Rectal smooth muscle tissue (tissue), 1 donor: Measurements from ENCODE around the gene EIF2S1.
"Not testable (repeated sequence)": the region's sequence is repeated elsewhere in the genome, so short reads cannot be mapped to it uniquely, and the experiment has no call there.

Experiments used
- H3K27ac ChIP-seq: one replicate; pipeline ENCODE4 v1.7.0; 2013; ENCODE audit warnings: low read depth, low read length, inconsistent platforms
- H3K27me3 ChIP-seq: one replicate; pipeline ENCODE4 v1.7.0; 2013; ENCODE audit warnings: low read length; ENCODE audit not compliant: control insufficient read depth, insufficient read depth
- H3K36me3 ChIP-seq: one replicate; pipeline ENCODE4 v1.7.0; 2013; ENCODE audit warnings: low read length; ENCODE audit not compliant: control insufficient read depth, insufficient read depth
- H3K4me1 ChIP-seq: one replicate; pipeline ENCODE4 v1.7.0; 2013; ENCODE audit warnings: low read length; ENCODE audit not compliant: control insufficient read depth, insufficient read depth
- H3K4me3 ChIP-seq: one replicate; pipeline ENCODE4 v1.7.0; 2013; ENCODE audit warnings: low read length
- H3K9ac ChIP-seq: one replicate; pipeline ENCODE4 v1.7.0; 2013; ENCODE audit warnings: low read length

Gene EIF2S1

DNA sequence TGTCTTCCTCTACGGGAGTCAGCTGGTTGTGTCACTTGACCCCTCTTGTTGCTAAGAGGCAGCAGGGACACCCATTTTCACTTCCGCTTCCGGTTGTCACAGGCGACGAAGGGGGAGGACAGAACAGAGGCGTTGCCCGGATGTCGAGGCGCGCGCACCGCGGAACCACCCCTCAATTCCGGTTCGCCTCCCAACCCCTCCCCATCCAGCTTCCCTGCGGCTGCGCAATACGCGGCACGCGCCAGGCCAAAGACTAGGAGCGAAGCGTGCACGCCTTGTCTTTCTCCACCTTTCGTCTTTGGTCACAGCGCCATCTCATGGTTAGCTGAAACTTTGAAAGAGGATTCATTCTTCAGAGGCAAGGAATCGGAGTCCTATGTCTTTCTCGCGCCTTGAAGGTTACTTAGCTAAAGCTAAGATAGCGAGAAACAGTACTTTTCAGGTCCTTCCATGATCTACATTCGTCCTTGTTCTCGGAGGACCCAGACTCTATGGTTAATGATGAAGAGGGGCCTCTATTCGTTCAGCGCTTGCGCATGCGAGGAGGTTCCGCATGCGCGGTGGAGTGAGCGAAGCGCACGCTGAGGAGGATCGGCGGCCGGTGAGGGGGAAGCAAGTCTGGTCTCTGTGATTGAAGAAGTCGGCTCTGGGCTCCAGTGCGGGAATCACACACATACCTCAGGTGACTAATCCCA is at the start of gene EIF2S1, which contains the start of gene ATP6V1D:
Gene EIF2S1, plus strand, starts transcription at position 554 of the 695 bp plus-strand sequence. CDS start 4,440 bp downstream, outside the sequence.
Gene ATP6V1D, minus strand, starts transcription at position 30 of the 695 bp plus-strand sequence. CDS start 106 bp downstream, outside the sequence.
- H3K9ac ChIP-seq = peak within 1 kb of the TSS; percentile 84
- H3K4me1 ChIP-seq = peaks cover 20% of the 10 kb centered on the region
- peaks cover 3% of the 10 kb centered on the region for H3K36me3 ChIP-seq
- H3K4me3 ChIP-seq = peak within 1 kb of the TSS; percentile 82
- no peaks in the 10 kb centered on the region for H3K27me3 ChIP-seq
- peak within 1 kb of the TSS; percentile 99 for H3K27ac ChIP-seq

DNA sequence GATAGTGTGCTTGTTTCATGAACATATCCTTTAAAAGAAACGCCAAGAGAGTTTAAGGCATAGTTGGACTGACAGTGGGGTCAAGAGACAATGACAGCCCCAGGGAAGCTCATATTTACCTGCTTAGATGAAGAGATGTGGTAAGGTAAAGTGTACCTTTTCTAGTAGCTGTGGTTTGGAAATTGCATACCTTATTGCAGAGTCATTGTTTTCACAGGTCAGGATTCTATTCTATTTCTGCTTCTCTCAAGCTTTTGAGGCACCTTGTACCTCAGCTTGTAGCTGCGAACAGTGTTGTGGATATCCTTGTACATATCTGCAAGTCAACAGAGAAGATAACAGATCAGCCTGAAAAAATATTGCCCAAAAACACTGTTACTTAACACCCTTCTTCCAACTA is 48.3 kb upstream of the EIF2S1 start:
- H3K27ac ChIP-seq = no peak overlapping the region
- H3K4me1 ChIP-seq = no peaks in the 10 kb centered on the region
- H3K36me3 ChIP-seq = no peaks in the 10 kb centered on the region
- no peak overlapping the region for H3K9ac ChIP-seq
- no peaks in the 10 kb centered on the region for H3K27me3 ChIP-seq
- H3K4me3 ChIP-seq = no peak overlapping the region

DNA sequence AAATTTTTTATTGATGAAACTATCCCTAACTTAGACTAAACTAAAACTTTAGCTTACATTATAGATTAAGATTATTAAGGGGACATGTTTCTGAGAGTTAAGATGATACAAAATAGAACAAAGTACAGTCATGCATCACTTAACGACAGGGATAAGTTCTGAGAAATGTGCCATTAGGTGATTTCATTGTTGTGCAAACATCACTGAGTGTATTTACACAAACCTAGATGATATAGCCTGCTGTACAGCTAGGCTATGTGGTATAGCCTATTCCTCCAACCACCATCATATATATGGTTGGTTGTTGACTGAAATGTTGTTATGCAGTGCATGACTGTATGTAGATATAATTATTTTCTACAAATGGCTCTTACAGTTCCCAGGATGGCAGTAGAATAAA is 47.0 kb upstream of the EIF2S1 start:
- Histone ChIP-seq H3K4me1 (no peaks in the 10 kb centered on the region), H3K36me3 (no peaks in the 10 kb centered on the region), H3K9ac (no peak overlapping the region), H3K27ac (no peak overlapping the region), H3K27me3 (no peaks in the 10 kb centered on the region), H3K4me3 (no peak overlapping the region)

DNA sequence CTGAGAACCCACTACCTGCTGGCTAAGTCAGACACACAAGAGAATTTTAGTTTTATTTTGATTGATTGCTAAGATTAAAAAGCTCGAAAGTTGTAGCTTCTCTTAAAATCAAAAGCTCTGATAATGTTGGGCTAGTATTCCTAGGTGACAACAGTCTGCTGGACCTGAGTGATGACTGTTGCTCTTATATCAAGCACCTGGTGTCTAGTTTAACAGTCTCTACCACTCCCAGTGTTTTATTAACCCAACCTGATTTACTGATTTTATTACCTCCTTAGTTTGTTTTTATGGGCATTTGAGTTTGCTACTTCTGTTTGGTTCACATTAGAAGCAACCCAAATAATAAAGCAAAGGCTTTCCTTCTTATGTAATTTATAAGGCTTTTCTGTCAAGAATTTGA is 42.3 kb upstream of the EIF2S1 start:
- H3K27ac ChIP-seq = no peak overlapping the region
- no peak overlapping the region for H3K9ac ChIP-seq
- peaks cover 5% of the 10 kb centered on the region for H3K36me3 ChIP-seq
- H3K27me3 ChIP-seq = no peaks in the 10 kb centered on the region
- H3K4me3 ChIP-seq = no peak overlapping the region
- no peaks in the 10 kb centered on the region for H3K4me1 ChIP-seq

DNA sequence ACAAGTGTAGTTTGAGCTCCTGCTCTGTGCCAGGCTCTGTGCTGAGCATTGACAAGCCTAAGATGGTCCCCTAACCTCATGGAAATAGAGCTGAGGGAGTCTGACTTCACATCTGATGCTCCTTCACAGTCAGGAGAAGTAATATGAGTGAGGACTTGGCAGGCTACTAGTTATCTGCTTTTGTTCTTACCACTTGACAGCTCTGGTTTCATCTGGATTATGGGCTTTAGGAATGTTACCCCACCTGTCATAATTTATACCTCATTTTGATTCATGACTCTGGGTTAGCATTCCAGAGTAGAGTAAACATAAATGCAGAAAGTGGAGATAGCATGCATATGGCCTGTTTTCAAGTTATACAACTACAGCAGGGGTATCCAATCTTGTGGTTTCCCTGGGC is 41.0 kb upstream of the EIF2S1 start:
- Histone ChIP-seq H3K9ac (no peak overlapping the region), H3K4me1 (no peaks in the 10 kb centered on the region), H3K27me3 (no peaks in the 10 kb centered on the region), H3K4me3 (no peak overlapping the region), H3K27ac (no peak overlapping the region), H3K36me3 (peaks cover 9% of the 10 kb centered on the region)

DNA sequence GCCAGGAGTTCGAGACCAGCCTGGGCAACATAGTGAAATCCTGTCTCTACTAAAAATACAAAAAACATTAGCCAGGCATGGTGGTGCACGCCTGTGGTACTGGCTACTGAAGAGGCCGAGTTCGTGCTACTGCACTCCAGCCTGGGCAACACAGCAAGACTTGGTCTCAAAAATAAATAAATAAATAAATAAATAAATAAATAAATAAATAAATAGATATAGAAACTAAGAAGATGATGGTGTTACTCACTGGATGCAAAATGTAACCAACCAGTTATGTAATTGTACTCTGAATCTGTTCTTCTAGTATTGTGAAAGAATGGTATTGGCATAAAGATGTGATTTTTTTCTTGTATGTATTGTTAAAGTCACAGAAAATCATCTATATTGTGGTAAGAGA is 30.5 kb upstream of the EIF2S1 start:
- not testable (repeated sequence) for H3K4me3 ChIP-seq, H3K4me1 ChIP-seq, H3K27me3 ChIP-seq, H3K27ac ChIP-seq, H3K9ac ChIP-seq
- H3K36me3 ChIP-seq = peaks cover 11% of the 10 kb centered on the region

DNA sequence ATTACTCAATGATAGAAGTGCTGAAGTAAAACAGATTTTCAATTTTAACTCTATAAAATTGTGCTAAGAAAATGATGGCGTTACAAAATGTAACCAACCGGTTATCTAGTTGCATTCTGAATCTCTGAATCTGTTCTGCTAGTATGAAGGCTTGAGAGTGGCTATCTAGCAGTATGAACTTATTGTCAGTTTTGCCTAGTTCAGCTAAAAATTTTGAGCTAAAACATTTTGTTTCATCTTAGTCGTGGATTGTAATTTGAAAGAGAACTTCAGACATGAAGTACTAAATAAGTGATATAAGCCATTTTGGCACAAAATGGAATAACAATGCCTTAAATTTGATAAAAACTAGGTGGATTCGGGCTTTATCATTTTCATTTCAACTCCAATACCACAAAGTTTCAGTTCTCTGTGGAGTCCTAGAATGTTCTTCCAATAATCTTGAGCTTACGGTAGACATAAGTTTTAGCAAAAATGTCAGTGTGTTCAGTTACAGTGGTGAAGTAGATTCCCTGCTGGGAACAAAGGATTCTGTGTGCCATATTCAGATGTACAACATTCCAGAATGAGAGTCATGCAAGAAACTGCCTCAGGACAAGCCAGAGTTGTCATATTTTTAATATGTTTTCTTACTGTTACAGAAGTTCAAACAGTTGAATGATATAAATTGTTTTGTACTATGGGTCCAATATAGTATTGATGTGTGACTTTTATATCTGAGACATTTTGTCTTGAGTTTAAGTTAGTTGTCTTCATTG is 28.6 kb upstream of the EIF2S1 start:
- H3K27ac ChIP-seq = no peak overlapping the region
- peaks cover 13% of the 10 kb centered on the region for H3K36me3 ChIP-seq
- H3K27me3 ChIP-seq = no peaks in the 10 kb centered on the region

DNA sequence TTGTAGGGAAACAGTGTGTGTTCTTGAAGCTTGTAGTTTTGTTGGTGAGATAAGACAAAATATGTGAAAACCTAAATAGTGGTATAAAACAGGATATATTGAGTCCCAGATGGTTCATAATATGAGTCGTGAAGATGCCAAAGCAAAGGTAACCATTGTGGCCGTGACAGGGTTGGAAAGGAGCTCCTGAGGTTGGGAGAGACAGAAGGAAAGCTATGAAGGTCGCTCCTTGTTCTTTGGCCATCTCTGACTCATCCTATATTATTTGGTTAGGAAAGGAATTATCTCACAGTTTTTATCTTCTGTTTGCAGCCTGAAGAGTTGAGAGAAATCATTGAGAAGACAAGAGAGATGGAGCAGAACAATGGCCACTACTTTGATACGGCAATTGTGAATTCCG is 27.7 kb upstream of the EIF2S1 start:
- Histone ChIP-seq H3K9ac (no peak overlapping the region), H3K4me3 (no peak overlapping the region), H3K4me1 (no peaks in the 10 kb centered on the region), H3K36me3 (peaks cover 13% of the 10 kb centered on the region), H3K27ac (no peak overlapping the region), H3K27me3 (no peaks in the 10 kb centered on the region)

More for the DNA sequence above, 28.6 kb upstream of the EIF2S1 start:
- Histone ChIP-seq H3K4me3 (no peak overlapping the region), H3K9ac (no peak overlapping the region), H3K4me1 (no peaks in the 10 kb centered on the region)

DNA sequence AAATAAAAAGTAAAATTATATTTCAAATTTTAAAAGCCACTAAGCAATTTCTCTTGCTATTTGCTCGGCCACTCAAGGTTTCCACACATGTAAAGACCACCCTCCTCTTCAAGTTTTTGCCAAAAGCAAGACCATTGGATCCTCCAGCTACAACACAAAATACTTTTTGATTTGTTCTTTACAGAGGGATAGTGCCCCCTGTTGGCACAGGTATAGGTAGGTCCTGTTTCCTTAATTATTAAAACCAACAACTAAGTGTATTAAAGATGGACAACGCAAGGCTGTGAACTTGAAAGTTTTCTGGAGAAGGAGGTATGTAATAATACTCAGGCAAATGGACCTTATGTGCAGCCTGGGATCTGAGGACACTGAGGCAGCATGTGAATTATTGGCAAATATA is 24.3 kb upstream of the EIF2S1 start:
- H3K36me3 ChIP-seq = peaks cover 15% of the 10 kb centered on the region
- no peaks in the 10 kb centered on the region for H3K4me1 ChIP-seq
- no peak overlapping the region for H3K4me3 ChIP-seq
- no peak overlapping the region for H3K27ac ChIP-seq
- H3K27me3 ChIP-seq = no peaks in the 10 kb centered on the region
- no peak overlapping the region for H3K9ac ChIP-seq

DNA sequence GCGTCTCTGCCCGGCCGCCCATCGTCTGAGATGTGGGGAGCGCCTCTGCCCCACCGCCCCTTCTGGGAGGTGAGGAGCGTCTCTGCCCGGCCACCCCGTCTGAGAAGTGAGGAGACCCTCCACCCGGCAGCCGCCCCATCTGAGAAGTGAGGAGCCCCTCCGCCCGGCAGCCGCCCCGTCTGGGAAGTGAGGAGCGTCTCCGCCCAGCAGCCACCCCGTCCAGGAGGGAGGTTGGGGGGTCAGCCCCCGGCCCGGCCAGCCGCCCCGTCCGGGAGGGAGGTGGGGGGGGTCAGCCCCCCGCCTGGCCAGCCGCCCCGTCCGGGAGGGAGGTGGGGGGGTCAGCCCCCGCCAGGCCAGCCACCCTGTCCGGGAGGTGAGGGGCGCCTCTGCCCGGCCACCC is 18.9 kb upstream of the EIF2S1 start:
- H3K4me3 ChIP-seq, H3K4me1 ChIP-seq, H3K27me3 ChIP-seq, H3K27ac ChIP-seq, H3K9ac ChIP-seq: not testable (repeated sequence)
- H3K36me3 ChIP-seq = peaks cover 20% of the 10 kb centered on the region

DNA sequence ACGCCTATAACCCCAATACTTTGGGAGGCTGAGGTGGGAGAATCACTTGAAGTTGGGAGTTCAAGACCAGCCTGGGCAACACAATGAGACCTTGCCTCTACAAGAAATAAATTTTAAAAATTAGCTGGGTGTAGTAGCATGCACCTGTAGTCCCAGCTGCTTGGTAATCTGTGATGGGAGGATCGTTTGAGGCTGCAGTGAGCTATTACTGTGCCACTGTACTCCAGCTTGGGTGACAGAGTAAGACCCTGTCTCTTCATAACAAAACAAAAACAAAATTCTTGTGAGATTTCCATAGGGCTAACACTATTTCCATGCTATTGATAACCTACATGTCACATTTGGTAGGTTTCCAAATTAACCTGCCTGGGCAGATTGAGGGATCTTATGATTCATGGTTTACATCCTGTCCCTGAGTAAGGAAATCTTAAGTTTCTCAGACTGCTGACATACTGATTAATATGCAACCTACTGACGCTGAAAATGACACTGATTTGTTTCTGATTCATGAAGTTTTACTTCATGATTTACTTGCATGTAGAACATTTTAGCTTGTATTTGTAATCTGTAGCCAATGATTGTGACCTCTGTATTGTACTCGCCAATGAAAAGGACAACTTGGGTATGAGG is 16.4 kb upstream of the EIF2S1 start:
- no peak overlapping the region for H3K4me3 ChIP-seq
- no peaks in the 10 kb centered on the region for H3K27me3 ChIP-seq
- no peak overlapping the region for H3K9ac ChIP-seq
- H3K27ac ChIP-seq = no peak overlapping the region
- H3K4me1 ChIP-seq = no peaks in the 10 kb centered on the region
- peaks cover 20% of the 10 kb centered on the region for H3K36me3 ChIP-seq

DNA sequence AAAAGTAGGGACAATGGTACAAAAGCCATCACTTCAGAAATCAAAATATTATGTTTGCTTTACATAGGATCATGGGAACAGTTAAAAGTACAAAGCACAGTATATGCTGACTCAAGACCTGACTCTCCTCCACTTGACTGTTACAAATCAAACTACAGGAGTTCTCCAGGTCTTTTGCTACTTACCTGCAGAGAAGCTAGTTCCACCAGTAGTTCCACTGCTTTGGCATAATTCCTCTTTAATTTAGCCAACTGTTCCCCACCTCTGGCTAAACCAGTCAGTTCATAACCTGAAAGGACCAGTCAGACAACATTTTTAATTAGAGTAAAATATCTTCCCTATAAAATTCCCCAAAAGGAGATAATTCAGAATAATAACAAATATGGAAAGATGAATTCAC is 14.5 kb upstream of the EIF2S1 start:
- H3K27ac ChIP-seq = no peak overlapping the region
- H3K36me3 ChIP-seq = peaks cover 21% of the 10 kb centered on the region
- no peak overlapping the region for H3K4me3 ChIP-seq
- H3K27me3 ChIP-seq = no peaks in the 10 kb centered on the region
- no peak overlapping the region for H3K9ac ChIP-seq
- no peaks in the 10 kb centered on the region for H3K4me1 ChIP-seq
